Fibroblast of skin of right quadriceps (primary cell): ENCODE measurements around the gene HOOK2.

Experiments
- DNase-seq: peaks from one replicate; pipeline ENCODE4 v3.0.0-alpha.2; 2013

HOOK2 gene

GRCh38 chr19:12793290-12794195 is 18.2 kb upstream of the HOOK2 start:
- DNase-seq = peak; percentile 95

- DNase-seq = no peak
These were observed 17.5 kb upstream of the HOOK2 start for GRCh38 chr19:12792853-12793289.

- DNase-seq = peak; percentile 57
These were observed 16.9 kb upstream of the HOOK2 start for GRCh38 chr19:12792051-12792852.

GRCh38 chr19:12791345-12792050 is 16.1 kb upstream of the HOOK2 start, which contains the start of gene JUNB:
JUNB (plus strand) TSS chr19:12791486; CDS start chr19:12791772, 286 bp downstream.
- DNase-seq = peak; percentile 97

GRCh38 chr19:12790628-12791344 is 15.4 kb upstream of the HOOK2 start:
- no peak for DNase-seq

GRCh38 chr19:12789904-12790619 is 14.7 kb upstream of the HOOK2 start:
- peak; percentile 98 for DNase-seq

GRCh38 chr19:12789098-12789903 is 13.9 kb upstream of the HOOK2 start:
- no peak for DNase-seq

GRCh38 chr19:12788682-12789097 is 13.3 kb upstream of the HOOK2 start:
- peak; percentile 77 for DNase-seq

GRCh38 chr19:12788042-12788681 is 12.8 kb upstream of the HOOK2 start:
- DNase-seq = no peak

GRCh38 chr19:12787458-12787857 is 12.1 kb upstream of the HOOK2 start:
- DNase-seq = no peak

GRCh38 chr19:12786952-12787351 is 11.6 kb upstream of the HOOK2 start:
- DNase-seq = no peak

GRCh38 chr19:12786141-12786870 is 11.0 kb upstream of the HOOK2 start:
- DNase-seq = no peak

- no peak for DNase-seq
These were observed 10.2 kb upstream of the HOOK2 start for GRCh38 chr19:12785431-12786031.

- no peak for DNase-seq
These were observed 9.6 kb upstream of the HOOK2 start for GRCh38 chr19:12784871-12785430.

- no peak for DNase-seq
These were observed 9.1 kb upstream of the HOOK2 start for GRCh38 chr19:12784394-12784870.

GRCh38 chr19:12783849-12784393 is 8.6 kb upstream of the HOOK2 start:
- no peak for DNase-seq

- DNase-seq = peak; percentile 69
These were observed 8.0 kb upstream of the HOOK2 start for GRCh38 chr19:12783291-12783848.
